ENCODE measurements around the gene NBEA.
A peak's percentile ranks its signal among the peaks of the same experiment; 100 is the strongest.
"Not testable (repeated sequence)": the region's sequence is repeated elsewhere in the genome, so short reads cannot be mapped to it uniquely, and the experiment has no call there.

The NBEA gene

DNA sequence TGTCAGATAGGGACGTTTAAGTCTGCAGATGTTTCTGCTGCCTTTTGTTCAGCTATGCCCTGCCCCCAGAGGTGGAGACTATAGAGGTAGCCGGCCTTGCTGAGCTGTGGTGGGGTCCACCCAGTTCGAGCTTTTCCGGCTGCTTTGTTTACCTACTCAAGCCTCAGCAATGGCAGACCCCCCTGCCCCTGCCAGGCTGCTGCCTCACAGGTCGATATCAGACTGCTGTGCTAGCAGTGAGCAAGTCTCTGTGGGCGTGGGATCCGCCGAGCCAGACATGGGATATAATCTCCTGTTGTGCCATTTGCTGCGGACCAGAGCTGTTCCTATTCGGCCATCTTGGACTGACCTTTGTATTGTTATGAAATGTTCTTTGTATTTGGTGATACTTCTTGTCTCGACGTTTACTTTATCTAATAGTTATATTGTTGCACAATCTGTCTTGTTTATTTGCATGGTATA lies 46.3 kb downstream of the NBEA start:
- TF ChIP-seq, protein P1, sequence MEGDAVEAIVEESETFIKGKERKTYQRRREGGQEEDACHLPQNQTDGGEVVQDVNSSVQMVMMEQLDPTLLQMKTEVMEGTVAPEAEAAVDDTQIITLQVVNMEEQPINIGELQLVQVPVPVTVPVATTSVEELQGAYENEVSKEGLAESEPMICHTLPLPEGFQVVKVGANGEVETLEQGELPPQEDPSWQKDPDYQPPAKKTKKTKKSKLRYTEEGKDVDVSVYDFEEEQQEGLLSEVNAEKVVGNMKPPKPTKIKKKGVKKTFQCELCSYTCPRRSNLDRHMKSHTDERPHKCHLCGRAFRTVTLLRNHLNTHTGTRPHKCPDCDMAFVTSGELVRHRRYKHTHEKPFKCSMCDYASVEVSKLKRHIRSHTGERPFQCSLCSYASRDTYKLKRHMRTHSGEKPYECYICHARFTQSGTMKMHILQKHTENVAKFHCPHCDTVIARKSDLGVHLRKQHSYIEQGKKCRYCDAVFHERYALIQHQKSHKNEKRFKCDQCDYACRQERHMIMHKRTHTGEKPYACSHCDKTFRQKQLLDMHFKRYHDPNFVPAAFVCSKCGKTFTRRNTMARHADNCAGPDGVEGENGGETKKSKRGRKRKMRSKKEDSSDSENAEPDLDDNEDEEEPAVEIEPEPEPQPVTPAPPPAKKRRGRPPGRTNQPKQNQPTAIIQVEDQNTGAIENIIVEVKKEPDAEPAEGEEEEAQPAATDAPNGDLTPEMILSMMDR (conservative IDR thresholded peaks at IDR 0.05; ENCODE audit: low read depth, low read length): no peak
- no peak overlapping the region for H3K4me3 ChIP-seq (ENCODE audit: low read depth, low read length)
- DNase-seq (ENCODE audit: low read depth): no peak

GRCh38 chr13:34990399-34991214 lies 48.5 kb downstream of the NBEA start:
- no peak overlapping the region for H3K4me3 ChIP-seq (ENCODE audit: low read depth, low read length)
- no peak for DNase-seq (ENCODE audit: low read depth)
- TF ChIP-seq, protein P1 (conservative IDR thresholded peaks at IDR 0.05; ENCODE audit: low read depth, low read length): no peak

GRCh38 chr13:34993470-34993869 lies 51.4 kb downstream of the NBEA start:
- peak; percentile 33 for DNase-seq (ENCODE audit: low read depth)
- TF ChIP-seq, protein P1 (conservative IDR thresholded peaks at IDR 0.05; ENCODE audit: low read depth, low read length): no peak
- no peak overlapping the region for H3K4me3 ChIP-seq (ENCODE audit: low read depth, low read length)

DNA sequence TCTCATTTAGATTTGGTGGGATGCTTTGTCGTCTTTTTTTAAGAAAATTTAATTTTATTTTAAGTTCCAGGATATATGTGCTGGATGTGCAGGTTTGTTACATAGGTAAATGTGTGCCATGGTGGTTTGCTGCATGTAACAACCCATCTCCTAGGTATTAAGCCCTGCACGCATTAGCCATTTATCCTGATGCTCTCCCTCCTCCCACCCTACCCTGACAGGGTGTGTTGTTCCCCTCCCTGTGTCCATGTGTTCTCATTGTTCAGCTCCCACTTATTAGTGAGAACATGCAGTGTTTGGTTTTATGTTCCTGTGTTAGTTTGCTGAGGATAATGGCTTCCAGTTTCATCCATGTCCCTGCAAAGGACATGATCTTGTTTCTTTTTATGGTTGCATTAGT lies 61.7 kb downstream of the NBEA start:
- H3K4me3 ChIP-seq (ENCODE audit: low read depth, low read length); DNase-seq (ENCODE audit: low read depth): not testable (repeated sequence)

- TF ChIP-seq, protein P1 (conservative IDR thresholded peaks at IDR 0.05; ENCODE audit: low read depth, low read length): no peak
- no peak for DNase-seq (ENCODE audit: low read depth)
- no peak overlapping the region for H3K4me3 ChIP-seq (ENCODE audit: low read depth, low read length)
Observed at GRCh38 chr13:35005051-35005450, 63.0 kb downstream of the NBEA start.

GRCh38 chr13:35014606-35015213 lies 72.6 kb downstream of the NBEA start:
- H3K4me3 ChIP-seq (ENCODE audit: low read depth, low read length): no peak overlapping the region
- TF ChIP-seq, protein P1 (conservative IDR thresholded peaks at IDR 0.05; ENCODE audit: low read depth, low read length): no peak
- DNase-seq (ENCODE audit: low read depth): no peak

DNA sequence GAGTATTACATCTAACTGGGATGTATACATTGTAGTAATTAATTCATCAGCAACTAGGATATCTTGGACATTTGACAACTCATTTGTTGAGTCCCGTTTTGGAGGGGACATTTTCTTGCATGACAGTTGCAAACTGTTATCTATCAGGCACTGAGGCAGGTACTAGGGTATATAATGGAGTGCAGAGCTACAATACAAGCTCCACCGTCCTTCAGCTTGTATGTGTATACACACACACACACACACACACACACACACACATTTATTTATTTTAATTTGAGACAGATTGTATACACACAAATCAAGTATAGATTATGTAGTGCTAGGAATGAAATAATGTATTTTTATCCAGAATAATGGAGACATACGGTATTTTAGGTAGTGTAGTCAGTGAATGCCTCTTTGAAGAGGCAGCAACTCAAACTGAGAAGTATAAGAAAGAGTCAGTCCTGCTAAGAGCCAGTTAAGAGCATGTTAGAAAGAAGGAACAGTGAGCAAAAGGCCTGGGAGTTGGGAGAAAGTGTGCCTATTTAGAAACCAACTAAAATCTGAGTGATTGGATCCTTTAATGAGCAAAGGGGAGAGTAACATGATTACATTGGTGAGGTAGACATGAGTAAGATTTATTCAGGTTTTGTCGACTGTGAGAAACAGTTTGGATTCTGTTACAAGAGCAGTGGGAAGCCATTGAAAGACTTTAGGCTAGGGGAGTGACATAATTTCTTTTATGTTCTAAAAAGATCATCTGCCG lies 74.5 kb downstream of the NBEA start:
- DNase-seq (ENCODE audit: low read depth): no peak
- H3K4me3 ChIP-seq (ENCODE audit: low read depth, low read length): no peak overlapping the region
- TF ChIP-seq, protein P1 (conservative IDR thresholded peaks at IDR 0.05; ENCODE audit: low read depth, low read length): no peak

Data from choroid plexus epithelial cell (primary cell).